Tibial nerve (tissue), 4 donors: ENCODE measurements around the gene ARL4D. TPM values are rescaled to one million over a fixed set of nuclear protein-coding genes. Genes with fewer than 3 reads are reported as not detected.
"Not testable (repeated sequence)": the region's sequence is repeated elsewhere in the genome, so short reads cannot be mapped to it uniquely, and the experiment has no call there.

Experiments
- DNase-seq, 2 donors: peaks; one replicate each; pipeline ENCODE4 v3.0.0-alpha.2; 2019; ENCODE audit warnings: low spot score in 2 of 2
- H3K27ac ChIP-seq, 4 donors: fragments of 200-600 bp; sonication (generic) in 3 of 4; one replicate each; pipeline ENCODE4 v1.5.1; 2017 to 2019; ENCODE audit warnings: mild to moderate bottlenecking in 1 of 4
- H3K27me3 ChIP-seq, 2 donors: fragments of 200-600 bp; sonication (generic) in 1 of 2; one replicate each; pipeline versions ENCODE4 v1.5.1 to v1.6.0; 2017 to 2019
- H3K36me3 ChIP-seq, 3 donors: fragments of 200-600 bp; sonication (generic); one replicate each; pipeline ENCODE4 v1.5.1; 2018 to 2019
- H3K4me1 ChIP-seq, 4 donors: fragments of 200-600 bp; sonication (generic) in 3 of 4; one replicate each; pipeline ENCODE4 v1.5.1; 2017 to 2019
- H3K4me3 ChIP-seq, 4 donors: fragments of 200-600 bp; sonication (generic) in 3 of 4; one replicate each; pipeline ENCODE4 v1.5.1; 2017 to 2019; ENCODE audit warnings: mild to moderate bottlenecking in 1 of 4, moderate library complexity in 1 of 4
- H3K9me3 ChIP-seq, 4 donors: fragments of 200-600 bp; sonication (generic) in 3 of 4; one replicate each; pipeline ENCODE4 v1.5.1; 2017 to 2019
- EP300 ChIP-seq, 2 donors: sonication (generic); formaldehyde crosslinking; IDR thresholded peaks; one replicate each; pipeline ENCODE4 v1.6.1; 2017; ENCODE audit warnings: antibody characterized with exemption in 2 of 2, mild to moderate bottlenecking in 1 of 2
- POLR2A ChIP-seq, 2 donors: fragments of 450-650 bp; IDR thresholded peaks; one replicate each; pipeline ENCODE4 v1.6.1; 2017; ENCODE audit warnings: antibody characterized with exemption in 2 of 2, mild to moderate bottlenecking in 2 of 2, moderate library complexity in 2 of 2
- WGBS, 2 donors: methylation state at CpG; one replicate each; pipeline ENCODE4 v1.1.5; 2018; 5-methylcytosine and 5-hydroxymethylcytosine counted together
- total RNA-seq, 4 donors: library from RNA; depleted of rRNA; stranded (reverse); fragments of >200 nt; gene quantifications; one replicate each; pipeline ENCODE4 v1.1.0, GENCODE V29; 2016
- TF ChIP-seq, protein P1 (sequence below), 5 experiments: fragments of 200-600 bp in 3 of 5; fragments of 450-650 bp in 2 of 5; sonication (generic) in 3 of 5; IDR thresholded peaks; one replicate each; pipeline ENCODE4 v1.5.1; 2016 to 2019; ENCODE audit warnings: antibody characterized with exemption in 5 of 5, mild to moderate bottlenecking in 3 of 5, moderate library complexity in 2 of 5

The ARL4D gene
- total RNA-seq, 4 donors from 2014 or later: 27.9 to 65.8 (median 53.0) TPM

DNA sequence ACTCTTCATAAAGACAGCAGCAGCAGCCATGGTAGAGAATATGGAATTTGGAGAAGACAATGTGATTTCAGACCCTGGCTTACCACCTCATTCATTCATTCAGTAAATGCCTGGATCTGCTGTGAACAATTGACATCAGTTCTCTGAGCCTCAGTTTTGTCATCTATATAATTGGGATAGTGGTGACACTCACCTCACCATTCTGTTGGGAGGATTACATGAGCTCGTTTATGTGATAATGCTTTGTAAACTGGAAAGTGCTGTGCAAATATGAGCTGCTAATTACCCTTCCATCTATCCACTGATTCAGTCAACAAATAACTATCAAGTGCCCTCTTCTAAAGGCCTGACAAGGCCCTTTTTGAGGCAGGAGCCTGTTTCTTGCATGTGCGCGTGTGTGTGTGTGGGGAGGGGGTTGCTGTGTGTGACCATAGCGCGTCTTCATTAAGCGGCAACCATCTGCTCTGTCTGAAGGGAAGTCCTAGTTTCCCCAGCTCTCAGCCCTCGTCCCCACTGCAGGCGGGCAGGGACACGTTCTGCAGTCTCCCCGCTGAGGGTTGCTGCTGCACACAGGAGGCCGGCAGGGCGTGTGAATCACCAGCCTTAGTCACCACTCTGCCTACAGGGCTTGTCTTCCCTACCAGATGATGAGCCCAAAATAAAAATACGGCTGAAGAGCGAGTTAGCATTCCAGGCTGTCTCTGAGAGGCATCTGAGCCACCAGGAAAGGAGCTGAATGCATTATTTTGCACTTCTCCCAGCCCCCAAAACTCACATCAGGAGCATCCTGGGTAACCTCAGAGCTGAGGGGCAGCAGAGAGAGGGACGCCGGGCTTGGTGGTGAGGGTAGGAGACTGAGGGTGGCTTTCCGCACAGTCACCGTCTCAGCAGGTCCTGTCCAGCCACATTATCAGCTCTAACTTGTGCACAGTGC lies 19.9 kb downstream of the ARL4D start:
- peaks cover 0 to 32% (median 20%) of the 10 kb centered on the region in 4 donors for H3K4me1 ChIP-seq
- no peaks in the 10 kb centered on the region for H3K9me3 ChIP-seq
- TF ChIP-seq, protein P1, sequence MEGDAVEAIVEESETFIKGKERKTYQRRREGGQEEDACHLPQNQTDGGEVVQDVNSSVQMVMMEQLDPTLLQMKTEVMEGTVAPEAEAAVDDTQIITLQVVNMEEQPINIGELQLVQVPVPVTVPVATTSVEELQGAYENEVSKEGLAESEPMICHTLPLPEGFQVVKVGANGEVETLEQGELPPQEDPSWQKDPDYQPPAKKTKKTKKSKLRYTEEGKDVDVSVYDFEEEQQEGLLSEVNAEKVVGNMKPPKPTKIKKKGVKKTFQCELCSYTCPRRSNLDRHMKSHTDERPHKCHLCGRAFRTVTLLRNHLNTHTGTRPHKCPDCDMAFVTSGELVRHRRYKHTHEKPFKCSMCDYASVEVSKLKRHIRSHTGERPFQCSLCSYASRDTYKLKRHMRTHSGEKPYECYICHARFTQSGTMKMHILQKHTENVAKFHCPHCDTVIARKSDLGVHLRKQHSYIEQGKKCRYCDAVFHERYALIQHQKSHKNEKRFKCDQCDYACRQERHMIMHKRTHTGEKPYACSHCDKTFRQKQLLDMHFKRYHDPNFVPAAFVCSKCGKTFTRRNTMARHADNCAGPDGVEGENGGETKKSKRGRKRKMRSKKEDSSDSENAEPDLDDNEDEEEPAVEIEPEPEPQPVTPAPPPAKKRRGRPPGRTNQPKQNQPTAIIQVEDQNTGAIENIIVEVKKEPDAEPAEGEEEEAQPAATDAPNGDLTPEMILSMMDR (IDR thresholded peaks at IDR 0.05): no peak
- TF ChIP-seq EP300 (IDR thresholded peaks at IDR 0.05) (no peak), POLR2A (IDR thresholded peaks at IDR 0.05) (no peak)
- 58 to 68% methylated on average over 18 of the region's 18 CpGs for WGBS, 2 donors
- H3K4me3 ChIP-seq: no peak overlapping the region
- peak overlapping the region; percentile 36 to 76 (median 68) for H3K27ac ChIP-seq
- no peaks in the 10 kb centered on the region for H3K27me3 ChIP-seq
- no peaks in the 10 kb centered on the region for H3K36me3 ChIP-seq
- no peak for DNase-seq

DNA sequence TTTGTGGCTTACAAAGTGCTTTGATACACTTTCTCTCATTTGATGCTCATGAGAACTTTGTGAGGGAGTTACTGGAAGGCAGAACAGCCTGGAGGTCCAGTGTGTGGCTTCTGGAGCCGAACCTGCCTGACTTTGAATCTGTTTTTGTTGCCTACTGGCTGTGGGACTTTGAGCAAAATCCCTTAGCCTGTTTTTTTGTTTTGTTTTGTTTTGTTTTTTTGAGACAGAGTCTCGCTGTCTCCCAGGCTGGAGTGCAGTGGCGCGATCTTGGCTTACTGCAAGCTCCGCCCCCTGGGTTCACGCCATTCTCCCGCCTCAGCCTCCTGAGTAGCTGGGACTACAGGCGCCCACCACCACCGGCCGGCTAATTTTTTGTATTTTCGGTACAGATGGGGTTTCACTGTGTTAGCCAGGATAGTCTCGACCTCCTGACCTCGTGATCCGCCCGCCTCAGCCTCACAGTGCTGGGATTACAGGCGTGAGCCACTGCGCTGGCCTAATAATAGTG lies 20.6 kb downstream of the ARL4D start:
- Histone ChIP-seq H3K27ac (peak overlapping the region in 2 of 4 donors; percentile 69 to 75), H3K4me1 (peaks cover 0 to 32% (median 20%) of the 10 kb centered on the region in 4 donors)
- not testable (repeated sequence) for H3K27me3 ChIP-seq, H3K4me3 ChIP-seq, H3K36me3 ChIP-seq, H3K9me3 ChIP-seq, DNase-seq
- WGBS, 2 donors: 91 to 92% methylated on average over 17 of the region's 17 CpGs

DNA sequence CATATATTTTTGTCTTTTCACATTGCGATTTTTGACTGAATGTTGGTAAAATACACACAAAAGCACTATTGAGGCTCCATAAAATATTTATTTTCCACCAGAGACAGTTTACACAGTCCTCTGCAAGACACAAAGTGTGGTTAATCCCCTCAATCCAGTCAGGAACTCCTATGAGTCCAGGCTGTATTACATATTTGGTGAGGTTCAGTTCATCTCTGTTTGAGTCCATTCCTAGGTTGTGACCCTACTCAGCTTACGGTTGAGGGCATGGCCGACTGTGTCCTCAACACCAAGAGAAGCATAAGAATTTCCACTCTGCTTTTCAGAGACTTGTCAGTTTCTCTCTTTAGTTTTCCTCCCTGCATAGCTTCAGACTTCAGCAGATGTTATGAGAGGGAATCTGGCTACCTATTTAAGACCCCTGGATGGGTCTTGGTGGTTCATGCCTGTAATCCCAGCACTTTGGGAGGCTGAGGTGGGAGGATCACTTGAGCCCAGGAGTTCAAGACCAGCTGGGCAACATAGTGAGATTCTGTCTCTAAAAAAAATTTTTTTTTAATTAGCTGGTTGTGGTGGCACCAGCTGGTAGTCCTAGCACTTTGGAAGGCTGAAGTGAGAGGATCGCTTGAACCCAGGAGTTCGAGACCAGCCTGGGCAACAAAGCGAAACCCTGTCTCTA lies 25.1 kb downstream of the ARL4D start:
- Histone ChIP-seq H3K27ac (no peak overlapping the region), H3K36me3 (no peaks in the 10 kb centered on the region), H3K4me1 (peaks cover 0 to 5% (median 0%) of the 10 kb centered on the region in 4 donors), H3K27me3 (peaks cover 0 to 6% of the 10 kb centered on the region in 2 donors), H3K9me3 (no peaks in the 10 kb centered on the region), H3K4me3 (no peak overlapping the region)
- WGBS, 2 donors: 57 to 71% methylated on average over 6 of the region's 6 CpGs
- TF ChIP-seq EP300 (IDR thresholded peaks at IDR 0.05) (no peak), POLR2A (IDR thresholded peaks at IDR 0.05) (no peak)
- TF ChIP-seq, protein P1 (IDR thresholded peaks at IDR 0.05): no peak
- no peak for DNase-seq

DNA sequence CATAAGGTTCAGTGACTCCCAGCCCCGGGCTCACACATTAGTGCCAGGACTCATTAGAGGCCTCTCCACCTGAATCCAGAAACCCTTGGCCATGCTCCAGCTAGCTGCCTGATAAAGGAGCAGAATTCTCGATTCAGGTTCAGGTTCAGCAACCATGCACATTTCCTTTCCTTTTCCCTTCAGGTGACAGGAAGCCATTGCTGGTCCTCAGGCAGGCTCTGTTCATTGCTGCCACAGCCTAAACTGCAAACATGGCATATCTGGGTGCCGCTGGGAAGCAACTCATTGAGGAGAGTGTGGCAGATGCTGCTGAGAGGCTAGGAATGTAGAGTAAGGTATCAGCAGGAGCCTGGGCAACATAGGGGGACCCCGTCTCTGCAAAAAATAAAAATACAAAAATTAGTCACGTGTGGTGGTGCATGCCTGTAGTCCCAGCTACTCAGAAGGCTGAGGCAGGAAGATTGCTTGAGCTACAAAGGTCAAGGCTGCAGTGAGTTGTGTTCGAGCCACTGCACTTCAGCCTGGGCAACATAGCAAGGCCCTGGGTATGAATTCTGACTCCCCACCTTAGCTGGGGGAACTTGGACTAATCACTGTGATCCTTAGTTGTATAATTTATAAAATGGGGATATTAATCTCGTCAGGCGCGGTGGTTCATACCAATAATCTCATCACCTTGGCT lies 28.7 kb downstream of the ARL4D start:
- no peak for DNase-seq
- WGBS, 2 donors: 84 to 87% methylated on average over 9 of the region's 9 CpGs
- no peak for TF ChIP-seq EP300 (IDR thresholded peaks at IDR 0.05)
- no peak for TF ChIP-seq POLR2A (IDR thresholded peaks at IDR 0.05)
- Histone ChIP-seq H3K27ac (no peak overlapping the region), H3K9me3 (no peaks in the 10 kb centered on the region), H3K4me3 (no peak overlapping the region), H3K27me3 (peaks cover 0 to 6% of the 10 kb centered on the region in 2 donors), H3K4me1 (peaks cover 0 to 15% (median 2%) of the 10 kb centered on the region in 4 donors), H3K36me3 (no peaks in the 10 kb centered on the region)

DNA sequence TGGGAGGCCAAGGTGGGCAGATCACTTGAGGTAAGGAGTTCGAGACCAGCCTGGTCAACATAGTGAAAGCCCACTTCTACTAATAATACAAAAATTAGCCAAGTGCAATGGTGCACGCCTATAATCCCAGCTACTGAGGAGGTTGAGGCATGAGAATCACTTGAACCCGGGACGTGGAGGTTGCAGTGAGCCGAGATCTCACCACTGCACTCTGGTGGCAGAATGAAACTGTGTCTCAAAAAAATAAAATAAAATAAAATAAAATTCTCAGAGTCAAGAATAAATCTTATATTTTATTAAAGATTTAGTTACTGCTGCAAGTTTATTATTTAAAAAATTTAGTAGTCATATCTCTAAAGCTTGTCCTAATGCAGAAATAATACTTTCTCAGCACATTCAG lies 29.7 kb downstream of the ARL4D start:
- TF ChIP-seq EP300 (IDR thresholded peaks at IDR 0.05): no peak
- TF ChIP-seq, protein P1 (IDR thresholded peaks at IDR 0.05): peak in 1 of 5 experiments; percentile 16
- H3K9me3 ChIP-seq: no peaks in the 10 kb centered on the region
- no peak for DNase-seq
- no peak overlapping the region for H3K27ac ChIP-seq
- H3K27me3 ChIP-seq: peaks cover 0 to 6% of the 10 kb centered on the region in 2 donors
- peaks cover 0 to 16% (median 2%) of the 10 kb centered on the region in 4 donors for H3K4me1 ChIP-seq
- no peaks in the 10 kb centered on the region for H3K36me3 ChIP-seq
- WGBS, 2 donors: 58 to 66% methylated on average over 5 of the region's 5 CpGs
- H3K4me3 ChIP-seq: no peak overlapping the region
